SK-N-MC (cell line): Measurements from ENCODE around the gene SPDYE8.
"Not testable (repeated sequence)": the region's sequence is repeated elsewhere in the genome, so short reads cannot be mapped to it uniquely, and the experiment has no call there.

Experiments used
- EZH2 ChIP-seq: fragments of 200-600 bp; sonication (generic); IDR thresholded peaks from one replicate; pipeline ENCODE4 v1.6.1; 2017; ENCODE audit warnings: antibody characterized with exemption
- FOXP2 ChIP-seq: optimal IDR thresholded peaks from 2 replicates; pipeline ENCODE3; 2011; ENCODE audit warnings: mild to moderate bottlenecking, moderate library complexity; ENCODE audit not compliant: insufficient read depth; ENCODE audit errors: extremely low read length, control extremely low read depth
- POLR2AphosphoS5 ChIP-seq: IDR thresholded peaks from 2 replicates; pipeline ENCODE4 v1.6.1; 2012; ENCODE audit warnings: mild to moderate bottlenecking, low read depth, low read length, borderline replicate concordance

GRCh38 chr7:73005693-73006447 lies 23.7 kb downstream of the SPDYE8 start:
- TF ChIP-seq EZH2, FOXP2: not testable (repeated sequence)
- peak; percentile 66 for TF ChIP-seq POLR2AphosphoS5
